ENCODE measurements around the gene MAEA. TPM values are rescaled to one million over a fixed set of nuclear protein-coding genes. Genes with fewer than 3 reads are reported as not detected.

MAEA gene
- total RNA-seq, 2 donors from 2014 or later: 65.8 to 124 TPM

- no peaks in the 10 kb centered on the region for H3K36me3 ChIP-seq
- no peak for DNase-seq
Observed at GRCh38 chr4:1359144-1359501, 69.4 kb downstream of the MAEA start.

DNA sequence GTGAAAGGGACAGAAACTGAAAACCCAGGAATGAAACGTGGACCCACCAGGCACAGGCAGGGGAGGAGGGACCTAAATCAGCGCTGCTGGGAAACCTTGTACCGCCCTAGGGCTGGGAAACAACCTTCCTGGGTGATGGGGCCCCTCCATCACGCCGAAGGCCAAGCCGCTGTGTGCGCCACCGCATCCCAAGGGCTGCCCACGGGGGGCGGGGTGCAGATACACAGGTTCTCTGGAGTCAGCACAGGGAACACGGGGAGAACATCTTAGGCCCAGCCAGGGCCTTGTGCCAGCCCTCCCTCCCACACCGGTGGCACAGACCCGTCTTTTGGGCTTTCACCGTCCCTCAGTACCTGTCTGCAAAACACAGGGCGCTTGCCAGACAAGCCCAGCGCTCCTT is 70.3 kb downstream of the MAEA start:
- no peaks in the 10 kb centered on the region for H3K36me3 ChIP-seq
- no peak overlapping the region for H3K4me3 ChIP-seq
- no peaks in the 10 kb centered on the region for H3K9me3 ChIP-seq
- no peak overlapping the region for H3K27ac ChIP-seq
- intact Hi-C loops (cut with DNase I): loop anchor here (5.0 to 10.0 kb wide), 2 partner anchors 267 to 365 kb away; partner anchors contain the start of genes TACC3 and TMEM129
- no peaks in the 10 kb centered on the region for H3K27me3 ChIP-seq
- no peak for TF ChIP-seq CTCF (IDR thresholded peaks at IDR 0.05)
- no peak for DNase-seq
- no peak overlapping the region for H3K9ac ChIP-seq (ENCODE audit: low read depth in 2 of 2, low read length in 2 of 2)
- no peaks in the 10 kb centered on the region for H3K4me1 ChIP-seq

More at GRCh38 chr4:1359144-1359501, 69.4 kb downstream of the MAEA start:
- intact Hi-C loops (cut with DNase I): loop anchor here (5.0 to 10.0 kb wide), 2 partner anchors 268 to 366 kb away; partner anchors contain the start of genes TACC3 and TMEM129
- Histone ChIP-seq H3K9me3 (no peaks in the 10 kb centered on the region), H3K27me3 (no peaks in the 10 kb centered on the region), H3K4me1 (no peaks in the 10 kb centered on the region), H3K9ac (ENCODE audit: low read depth in 2 of 2, low read length in 2 of 2) (no peak overlapping the region), H3K4me3 (no peak overlapping the region), H3K27ac (no peak overlapping the region)
- TF ChIP-seq CTCF (IDR thresholded peaks at IDR 0.05): no peak

GRCh38 chr4:1360423-1361283 is 71.0 kb downstream of the MAEA start:
- Histone ChIP-seq H3K9me3 (no peaks in the 10 kb centered on the region), H3K4me1 (no peaks in the 10 kb centered on the region), H3K27me3 (no peaks in the 10 kb centered on the region), H3K4me3 (no peak overlapping the region), H3K9ac (ENCODE audit: low read depth in 2 of 2, low read length in 2 of 2) (no peak overlapping the region), H3K36me3 (no peaks in the 10 kb centered on the region), H3K27ac (no peak overlapping the region)
- DNase-seq: no peak
- intact Hi-C loops (cut with DNase I): no loop called here
- no peak for TF ChIP-seq CTCF (IDR thresholded peaks at IDR 0.05)

DNA sequence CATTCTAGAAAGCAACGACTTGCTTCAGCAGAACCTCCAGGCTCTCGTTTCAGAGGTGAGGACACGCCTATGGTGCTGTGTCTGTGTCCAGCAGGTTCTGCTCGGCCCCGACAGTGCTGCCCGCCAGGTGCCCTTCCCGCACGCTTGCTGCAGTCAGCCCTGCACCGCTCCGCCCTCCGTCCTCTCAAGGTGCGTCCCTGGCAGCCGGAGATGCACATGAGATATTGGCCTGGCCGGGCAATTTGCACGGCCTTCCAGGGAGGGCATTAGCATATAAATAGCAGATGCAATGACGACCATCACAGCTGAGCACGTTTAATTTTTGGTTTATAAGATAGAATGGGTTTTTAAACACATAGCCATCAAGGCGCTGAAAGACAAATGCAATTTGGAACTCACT is 71.7 kb downstream of the MAEA start:
- intact Hi-C loops (cut with DNase I): no loop called here
- Histone ChIP-seq H3K36me3 (no peaks in the 10 kb centered on the region), H3K9ac (ENCODE audit: low read depth in 2 of 2, low read length in 2 of 2) (no peak overlapping the region), H3K4me1 (no peaks in the 10 kb centered on the region), H3K9me3 (no peaks in the 10 kb centered on the region), H3K27ac (no peak overlapping the region), H3K4me3 (no peak overlapping the region), H3K27me3 (no peaks in the 10 kb centered on the region)
- no peak for TF ChIP-seq CTCF (IDR thresholded peaks at IDR 0.05)
- DNase-seq: no peak

- no peak for DNase-seq
- no peak overlapping the region for H3K9ac ChIP-seq (ENCODE audit: low read depth in 2 of 2, low read length in 2 of 2)
- intact Hi-C loops (cut with DNase I): no loop called here
- H3K9me3 ChIP-seq: no peaks in the 10 kb centered on the region
- TF ChIP-seq CTCF (IDR thresholded peaks at IDR 0.05): no peak
- no peaks in the 10 kb centered on the region for H3K4me1 ChIP-seq
- H3K27me3 ChIP-seq: no peaks in the 10 kb centered on the region
- no peaks in the 10 kb centered on the region for H3K36me3 ChIP-seq
- H3K4me3 ChIP-seq: no peak overlapping the region
- no peak overlapping the region for H3K27ac ChIP-seq
Observed at GRCh38 chr4:1362046-1362445, 72.4 kb downstream of the MAEA start.
